CD4-positive, alpha-beta memory T cell (primary cell): ENCODE data around the gene RBM17. TPM values are rescaled to one million over a fixed set of nuclear protein-coding genes. Genes with fewer than 3 reads are reported as not detected.

Experiments
- CTCF ChIA-PET: fragments of 350-600 bp; sonication (Branson Sonifier 250); formaldehyde crosslinking; loops from one replicate; lab custom pipeline; 2021; ENCODE audit warnings: inconsistent platforms; ENCODE audit not compliant: partially characterized antibody; lab: Charles Lee
- POLR2A ChIA-PET: fragments of 350-600 bp; sonication (Branson Sonifier 250); formaldehyde crosslinking; loops from one replicate; lab custom pipeline; 2021; ENCODE audit not compliant: partially characterized antibody; lab: Charles Lee
- DNase-seq, 5 donors: peaks; one replicate each; pipeline versions ENCODE4 v3.0.0 to v3.0.0-alpha.2; 2020 to 2022; ENCODE audit warnings: mixed read lengths in 1 of 5
- H3K27ac ChIP-seq: one replicate; pipeline ENCODE4 v1.7.0; 2013; ENCODE audit warnings: low read depth, low read length
- H3K27me3 ChIP-seq: 2 replicates; pipeline ENCODE4 v1.7.0; 2013; ENCODE audit warnings: mild to moderate bottlenecking, low read length, moderate library complexity; ENCODE audit not compliant: insufficient read depth
- H3K36me3 ChIP-seq: 2 replicates; pipeline ENCODE4 v1.7.0; 2013; ENCODE audit warnings: mild to moderate bottlenecking, low read length, moderate library complexity; ENCODE audit not compliant: insufficient read depth
- H3K4me1 ChIP-seq: 2 replicates; pipeline ENCODE4 v1.7.0; 2013; ENCODE audit warnings: mild to moderate bottlenecking, low read length, moderate library complexity; ENCODE audit not compliant: insufficient read depth
- H3K4me3 ChIP-seq, 2 donors: one replicate each; pipeline ENCODE4 v1.7.0; 2013; ENCODE audit warnings: low read length in 2 of 2, mild to moderate bottlenecking in 1 of 2
- H3K9me3 ChIP-seq, 2 donors: one replicate each; pipeline ENCODE4 v1.7.0; 2013; ENCODE audit warnings: low read length in 2 of 2, control low read depth in 1 of 2; ENCODE audit not compliant: control insufficient read depth in 1 of 2
- H3K27ac Mint-ChIP-seq, 7 donors: one replicate each; pipeline ENCODE4 v1.8.0; 2020 to 2021; ENCODE audit warnings: mixed read lengths in 7 of 7, mild to moderate bottlenecking in 6 of 7, inconsistent platforms in 3 of 7, moderate library complexity in 3 of 7
- H3K27me3 Mint-ChIP-seq, 2 donors: one replicate each; pipeline ENCODE4 v1.8.0; 2020 to 2021; ENCODE audit warnings: mixed read lengths in 2 of 2
- H3K36me3 Mint-ChIP-seq, 2 donors: one replicate each; pipeline ENCODE4 v1.8.0; 2020 to 2021; ENCODE audit warnings: mixed read lengths in 2 of 2, inconsistent platforms in 1 of 2, mild to moderate bottlenecking in 1 of 2
- H3K4me1 Mint-ChIP-seq, 4 donors: one replicate each; pipeline ENCODE4 v1.8.0; 2020 to 2021; ENCODE audit warnings: mixed read lengths in 4 of 4, mild to moderate bottlenecking in 1 of 4
- H3K4me3 Mint-ChIP-seq, 8 donors: one replicate each; pipeline ENCODE4 v1.8.0; 2020 to 2021; ENCODE audit warnings: mixed read lengths in 8 of 8, mild to moderate bottlenecking in 7 of 8, moderate library complexity in 6 of 8, inconsistent platforms in 3 of 8
- H3K9me3 Mint-ChIP-seq, 8 donors: one replicate each; pipeline ENCODE4 v1.8.0; 2020 to 2021; ENCODE audit warnings: mixed read lengths in 8 of 8, mild to moderate bottlenecking in 5 of 8, inconsistent platforms in 3 of 8, moderate library complexity in 1 of 8
- intact Hi-C: fragments of 100-400 bp; cut with micrococcal nuclease; formaldehyde crosslinking; loops from one replicate; pipeline ENCODE4 v1.15.1; 2023
- polyA plus RNA-seq, 2 donors: library from polyadenylated mRNA; unstranded; fragments of 300-500 nt; fragmentation: Illumina TruSeq; gene quantifications; one replicate each; pipeline ENCODE4 v1.2.3, GENCODE V29; 2021
- total RNA-seq, 2 experiments: library from RNA; stranded (reverse); gene quantifications; one replicate each; pipeline ENCODE4 v1.2.3, GENCODE V29; 2021

The RBM17 gene
- total and polyA plus RNA-seq, 4 experiments from 2014 or later = 46.3 to 125 (median 110) TPM

DNA sequence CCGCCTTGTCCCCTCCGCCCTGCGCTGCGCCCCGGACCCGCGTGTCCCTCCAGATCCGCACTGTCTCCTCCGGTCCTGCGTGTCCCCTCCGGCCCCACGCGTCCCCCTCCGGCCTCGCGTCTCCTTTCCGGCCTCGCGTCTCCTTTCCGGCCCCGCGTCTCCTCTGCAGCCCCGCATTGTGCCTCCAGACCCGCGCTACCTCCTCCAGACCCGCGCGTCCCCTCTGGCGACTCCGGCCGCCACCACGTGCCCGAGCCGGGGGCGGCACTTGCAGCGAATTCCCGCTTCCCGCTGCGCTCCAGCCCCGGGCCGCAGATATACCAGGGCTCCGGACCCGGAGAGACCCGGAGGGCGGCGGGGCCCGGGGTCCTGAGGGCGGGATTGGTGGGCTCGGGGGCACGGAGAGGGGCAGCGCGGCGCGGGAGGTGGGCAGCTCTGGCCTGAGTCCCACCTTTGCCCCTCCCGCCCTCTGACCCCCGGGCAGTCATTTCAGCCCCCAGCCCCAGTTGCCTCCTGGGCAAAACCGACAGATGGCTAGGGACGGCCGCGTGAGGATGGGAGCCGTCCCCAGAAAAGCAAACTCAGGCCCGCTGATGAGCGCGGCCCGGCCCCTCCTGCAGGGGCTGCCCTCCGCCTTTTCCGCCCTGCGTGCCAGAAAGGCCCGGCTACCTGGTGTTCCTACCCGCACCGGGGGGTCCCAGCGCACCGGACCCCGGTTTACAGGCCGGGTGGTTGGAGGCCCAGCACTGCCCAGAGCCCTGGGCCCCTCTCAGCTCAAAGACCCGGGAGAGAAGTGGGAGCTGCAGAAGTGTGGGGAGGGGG lies 56.5 kb downstream of the RBM17 start:
- intact Hi-C loops = loop anchor here (1.0 to 2.0 kb wide), 3 partner anchors 18 to 57 kb away; partner anchors contain the start of gene RBM17
- H3K4me1 ChIP-seq = peaks cover 73% of the 10 kb centered on the region
- no peaks in the 10 kb centered on the region for H3K36me3 ChIP-seq
- H3K9me3 ChIP-seq = no peaks in the 10 kb centered on the region
- Mint-ChIP-seq H3K36me3 (peaks cover 0 to 10% of the 10 kb centered on the region in 2 donors), H3K9me3 (no peaks in the 10 kb centered on the region), H3K27ac (peak overlapping the region; percentile 61 to 92 (median 88)), H3K27me3 (no peaks in the 10 kb centered on the region), H3K4me3 (peak overlapping the region; percentile 79 to 95 (median 86)), H3K4me1 (peaks cover 41 to 85% (median 63%) of the 10 kb centered on the region in 4 donors)
- H3K27me3 ChIP-seq = no peaks in the 10 kb centered on the region
- ChIA-PET POLR2A (interaction anchor here (0.7 to 3.2 kb wide), 23 partner anchors 9 to 264 kb away, joined by 3 to 26 read pairs (median 3); partner anchors contain the start of genes ANKRD16, FBH1 and PFKFB3), CTCF (interaction anchor here (1.0 to 11.8 kb wide), 8 partner anchors 9 to 260 kb away, joined by 3 to 106 read pairs (median 4); partner anchors contain the start of gene PFKFB3)
- H3K27ac ChIP-seq = peak overlapping the region; percentile 84
- H3K4me3 ChIP-seq = peak overlapping the region in 1 of 2 donors; percentile 85
- DNase-seq = no peak

DNA sequence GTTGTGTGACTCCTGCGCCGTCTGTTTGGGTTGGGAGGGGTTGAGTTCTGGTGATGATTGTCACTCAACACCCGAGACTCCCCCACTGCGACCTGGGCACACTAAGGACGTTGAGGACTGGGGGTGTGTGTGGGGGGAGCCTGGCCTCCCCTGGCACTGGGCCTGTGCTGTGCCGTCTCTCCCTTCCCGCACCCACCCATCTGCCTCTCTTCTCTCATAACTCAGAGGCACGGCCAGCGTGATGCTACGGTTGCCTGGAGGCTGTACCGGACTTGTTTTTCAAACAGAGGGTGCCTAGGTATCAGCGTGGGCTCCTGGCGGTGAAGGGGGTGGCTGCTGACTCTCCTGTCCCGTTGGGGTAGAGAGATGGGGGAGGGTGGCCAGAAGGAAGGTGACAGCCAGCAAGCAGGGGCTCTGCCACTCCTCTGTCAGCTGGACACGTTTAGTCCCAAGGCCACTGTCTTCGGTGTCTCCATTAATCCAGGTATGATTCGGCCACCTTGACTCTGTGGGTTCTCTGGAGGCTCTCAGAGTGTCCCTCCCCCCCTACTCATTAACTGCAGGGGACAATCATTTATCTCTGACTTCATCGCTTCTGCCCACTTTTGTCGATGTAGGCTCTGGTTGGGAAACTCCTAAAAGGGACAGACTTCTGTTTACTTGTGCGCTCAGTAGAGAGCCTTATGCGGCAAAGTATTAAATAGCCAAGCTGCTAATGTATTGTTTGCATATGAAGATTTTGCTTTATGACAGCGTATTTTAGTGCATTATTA lies 57.4 kb downstream of the RBM17 start:
- ChIA-PET CTCF (interaction anchor here (1.0 to 11.8 kb wide), 3 partner anchors 9 to 255 kb away, joined by 3 to 106 read pairs (median 14); no protein-coding TSS in a partner anchor), POLR2A (interaction anchor here (0.7 to 3.2 kb wide), 7 partner anchors 10 to 129 kb away, joined by 3 to 22 read pairs (median 4); partner anchors contain the start of gene PFKFB3)
- H3K4me1 ChIP-seq = peaks cover 73% of the 10 kb centered on the region
- Mint-ChIP-seq H3K27me3 (no peaks in the 10 kb centered on the region), H3K36me3 (peaks cover 1 to 8% of the 10 kb centered on the region in 2 donors), H3K9me3 (no peaks in the 10 kb centered on the region), H3K27ac (peak overlapping the region; percentile 61 to 89 (median 84)), H3K4me1 (peaks cover 39 to 85% (median 62%) of the 10 kb centered on the region in 4 donors), H3K4me3 (peak overlapping the region; percentile 78 to 95 (median 84))
- peak overlapping the region in 1 of 2 donors; percentile 85 for H3K4me3 ChIP-seq
- H3K27ac ChIP-seq = peak overlapping the region; percentile 84
- H3K27me3 ChIP-seq = no peaks in the 10 kb centered on the region
- H3K9me3 ChIP-seq = no peaks in the 10 kb centered on the region
- DNase-seq = no peak
- H3K36me3 ChIP-seq = no peaks in the 10 kb centered on the region
- intact Hi-C loops = no loop called here

DNA sequence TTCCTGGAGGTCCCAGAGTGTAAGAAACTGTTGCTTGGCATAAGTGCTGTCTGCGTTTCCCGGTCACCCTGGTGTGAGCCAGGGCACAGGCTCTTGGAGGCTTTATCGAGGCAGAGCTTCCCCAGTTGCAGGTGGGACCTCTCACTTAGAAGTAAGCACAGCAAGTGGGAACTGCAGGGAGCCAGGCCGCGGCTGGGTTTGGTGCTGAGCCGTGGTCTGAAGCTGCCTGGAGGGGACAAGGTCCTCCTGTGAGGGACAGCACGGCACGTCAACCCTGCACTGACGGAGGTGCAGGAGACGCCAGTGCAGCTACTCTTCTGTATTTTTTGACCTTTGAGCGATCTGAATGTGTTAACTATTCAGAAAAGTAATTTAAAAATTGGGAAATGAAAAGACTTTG lies 58.1 kb downstream of the RBM17 start:
- Mint-ChIP-seq H3K27ac (peak overlapping the region in 5 of 7 donors; percentile 35 to 89 (median 42)), H3K36me3 (peaks cover 5 to 7% of the 10 kb centered on the region in 2 donors), H3K9me3 (no peaks in the 10 kb centered on the region), H3K27me3 (no peaks in the 10 kb centered on the region), H3K4me1 (peaks cover 36 to 85% (median 61%) of the 10 kb centered on the region in 4 donors), H3K4me3 (peak overlapping the region; percentile 59 to 95 (median 83))
- peaks cover 72% of the 10 kb centered on the region for H3K4me1 ChIP-seq
- H3K9me3 ChIP-seq = no peaks in the 10 kb centered on the region
- CTCF ChIA-PET = interaction anchor here (1.5 to 11.8 kb wide), 3 partner anchors 15 to 255 kb away, joined by 3 to 106 read pairs (median 14); no protein-coding TSS in a partner anchor
- DNase-seq = no peak
- H3K27ac ChIP-seq = no peak overlapping the region
- intact Hi-C loops = no loop called here
- H3K27me3 ChIP-seq = no peaks in the 10 kb centered on the region
- POLR2A ChIA-PET = interaction anchor here (0.7 to 3.2 kb wide), 6 partner anchors 10 to 258 kb away, joined by 3 to 22 read pairs (median 4); no protein-coding TSS in a partner anchor
- H3K36me3 ChIP-seq = no peaks in the 10 kb centered on the region
- no peak overlapping the region for H3K4me3 ChIP-seq

DNA sequence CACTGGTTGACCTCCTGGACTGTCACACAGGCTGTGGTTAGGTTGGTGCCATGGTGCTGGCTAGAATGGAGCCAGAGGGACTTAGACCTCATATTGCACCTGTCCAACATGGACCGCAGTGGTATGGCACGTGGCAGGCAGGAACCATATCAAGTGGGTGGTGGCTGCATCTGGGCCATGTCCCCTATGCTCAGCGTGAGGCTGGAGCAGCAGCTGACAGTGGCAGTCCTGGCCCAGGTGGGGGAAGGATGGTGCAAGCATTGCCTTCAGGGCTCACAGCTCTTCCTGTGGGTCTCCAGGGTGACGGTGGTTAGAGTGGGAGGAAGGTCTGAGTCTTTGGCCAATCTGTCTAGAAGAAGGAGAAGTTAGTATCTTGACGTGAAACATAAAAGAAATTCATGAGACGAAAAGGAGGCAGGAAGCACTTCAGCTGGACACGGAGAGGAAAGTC lies 59.4 kb downstream of the RBM17 start:
- peaks cover 36 to 85% (median 59%) of the 10 kb centered on the region in 4 donors for H3K4me1 Mint-ChIP-seq
- H3K27me3 Mint-ChIP-seq = no peaks in the 10 kb centered on the region
- Histone ChIP-seq H3K4me1 (peaks cover 63% of the 10 kb centered on the region), H3K36me3 (no peaks in the 10 kb centered on the region), H3K27ac (peak overlapping the region; percentile 11), H3K27me3 (no peaks in the 10 kb centered on the region), H3K9me3 (no peaks in the 10 kb centered on the region), H3K4me3 (no peak overlapping the region)
- ChIA-PET POLR2A (interaction anchor here (2.3 to 3.2 kb wide), 2 partner anchors 12 to 15 kb away, joined by 10 to 22 read pairs; no protein-coding TSS in a partner anchor), CTCF (interaction anchor here (0.6 to 11.8 kb wide), 9 partner anchors 12 to 257 kb away, joined by 3 to 106 read pairs (median 4); partner anchors contain the start of gene PFKFB3)
- DNase-seq = no peak
- H3K27ac Mint-ChIP-seq = peak overlapping the region; percentile 23 to 93 (median 82)
- peak overlapping the region in 7 of 8 donors; percentile 11 to 80 (median 44) for H3K4me3 Mint-ChIP-seq
- H3K9me3 Mint-ChIP-seq = no peaks in the 10 kb centered on the region
- H3K36me3 Mint-ChIP-seq = peaks cover 7 to 10% of the 10 kb centered on the region in 2 donors
- intact Hi-C loops = no loop called here

DNA sequence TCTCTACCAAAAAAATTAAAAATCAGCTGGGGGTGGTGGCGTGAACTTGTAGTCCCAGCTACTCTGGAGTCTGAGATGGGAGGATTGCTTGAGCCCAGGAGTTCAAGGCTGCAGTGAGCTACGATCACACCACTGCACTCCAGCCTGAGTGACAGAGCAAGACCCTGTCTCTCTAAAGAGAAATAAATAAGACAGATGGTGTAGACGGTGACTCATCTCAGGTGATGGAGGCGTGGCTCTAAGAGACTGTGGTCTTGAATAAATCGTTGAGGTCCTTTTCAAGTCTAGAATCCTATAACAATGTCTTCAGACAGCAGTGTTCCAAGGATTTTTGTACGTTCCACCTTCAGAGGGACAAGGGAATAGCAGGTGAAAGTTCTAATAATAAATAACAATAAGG lies 60.1 kb downstream of the RBM17 start:
- Histone ChIP-seq H3K4me3 (no peak overlapping the region), H3K36me3 (no peaks in the 10 kb centered on the region), H3K27me3 (no peaks in the 10 kb centered on the region), H3K4me1 (peaks cover 59% of the 10 kb centered on the region), H3K27ac (no peak overlapping the region), H3K9me3 (no peaks in the 10 kb centered on the region)
- CTCF ChIA-PET = interaction anchor here (0.6 to 11.8 kb wide), 7 partner anchors 13 to 256 kb away, joined by 3 to 106 read pairs (median 3); partner anchors contain the start of gene PFKFB3
- intact Hi-C loops = no loop called here
- Mint-ChIP-seq H3K9me3 (no peaks in the 10 kb centered on the region), H3K4me3 (peak overlapping the region in 4 of 8 donors; percentile 11 to 80 (median 46)), H3K36me3 (peaks cover 8 to 11% of the 10 kb centered on the region in 2 donors), H3K27me3 (no peaks in the 10 kb centered on the region), H3K4me1 (peaks cover 37 to 82% (median 57%) of the 10 kb centered on the region in 4 donors), H3K27ac (peak overlapping the region in 6 of 7 donors; percentile 75 to 89 (median 86))
- POLR2A ChIA-PET = interaction anchor here (2.3 to 3.2 kb wide), 2 partner anchors 12 to 15 kb away, joined by 10 to 22 read pairs; no protein-coding TSS in a partner anchor
- peak in 1 of 5 donors; percentile 67 for DNase-seq
